HT-29 (cell line): ENCODE results near the gene RNFT2. TPM values are rescaled to one million over a fixed set of nuclear protein-coding genes. Genes with fewer than 3 reads are reported as not detected.

Experiments
- DNase-seq: peaks from one replicate; pipeline ENCODE4 v3.0.0-alpha.2; 2015; ENCODE audit warnings: low spot score
- total RNA-seq: library from RNA; depleted of rRNA; stranded (reverse); fragments of >200 nt; shearing (Covaris generic); gene quantifications from 2 replicates; pipeline ENCODE4 v1.2.3, GENCODE V29; 2014; rRNA removed

Gene RNFT2, protein sequence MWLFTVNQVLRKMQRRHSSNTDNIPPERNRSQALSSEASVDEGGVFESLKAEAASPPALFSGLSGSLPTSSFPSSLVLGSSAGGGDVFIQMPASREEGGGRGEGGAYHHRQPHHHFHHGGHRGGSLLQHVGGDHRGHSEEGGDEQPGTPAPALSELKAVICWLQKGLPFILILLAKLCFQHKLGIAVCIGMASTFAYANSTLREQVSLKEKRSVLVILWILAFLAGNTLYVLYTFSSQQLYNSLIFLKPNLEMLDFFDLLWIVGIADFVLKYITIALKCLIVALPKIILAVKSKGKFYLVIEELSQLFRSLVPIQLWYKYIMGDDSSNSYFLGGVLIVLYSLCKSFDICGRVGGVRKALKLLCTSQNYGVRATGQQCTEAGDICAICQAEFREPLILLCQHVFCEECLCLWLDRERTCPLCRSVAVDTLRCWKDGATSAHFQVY
- total RNA-seq, result 11.3 and 16.2 TPM in 2 replicates

DNA sequence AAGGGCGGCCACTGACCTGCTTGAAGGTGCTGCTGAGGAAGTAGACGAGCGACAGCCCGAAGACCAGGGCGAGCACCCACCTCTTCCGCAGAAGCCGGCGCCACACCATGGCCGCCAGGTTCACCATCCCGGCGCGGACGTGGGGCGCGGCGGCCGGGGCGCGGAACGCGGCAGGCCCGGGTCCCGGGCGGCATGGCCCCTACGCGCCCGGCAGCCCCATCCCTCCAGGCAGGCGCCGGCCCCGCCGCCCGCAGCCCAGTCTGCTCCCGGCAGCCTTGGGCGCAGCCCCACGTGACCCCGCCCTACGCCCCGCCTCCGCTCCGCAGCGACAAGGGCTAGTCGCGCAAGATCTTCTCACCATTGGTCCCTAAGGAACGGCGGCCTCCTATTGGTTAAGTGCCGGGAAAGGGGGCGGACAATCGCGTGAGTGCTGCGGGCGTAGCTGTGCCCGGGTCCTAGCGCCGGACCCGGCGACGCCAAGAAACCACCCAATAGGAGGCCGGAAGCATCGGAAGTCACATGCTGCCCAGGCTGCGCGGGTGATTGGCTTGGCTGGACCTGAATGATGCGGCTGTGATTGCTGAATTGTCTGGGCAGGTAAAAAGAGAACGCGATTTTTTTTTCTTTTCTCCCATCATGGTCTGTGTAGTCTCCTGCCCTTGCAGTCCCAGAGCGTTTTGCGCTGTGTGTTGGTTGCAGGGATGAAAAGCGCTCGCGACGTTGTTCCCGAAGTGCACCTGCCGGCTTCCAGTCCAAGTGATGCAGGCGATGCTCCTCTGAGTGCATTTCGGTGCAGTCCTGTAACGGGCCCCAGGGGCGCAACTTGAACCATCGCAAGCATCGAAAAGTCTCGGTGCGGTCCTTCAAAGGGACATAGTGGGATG is at the start of gene RNFT2, which contains the start of gene SPRING1:
RNFT2 (plus strand) TSS at position 542 of the 884 bp plus-strand sequence. CDS start 2,183 bp downstream, outside the sequence.
SPRING1 (minus strand) TSS at position 296 of the 884 bp plus-strand sequence; CDS start at position 127, 169 bp downstream.
- DNase-seq, result peak; percentile 97

DNA sequence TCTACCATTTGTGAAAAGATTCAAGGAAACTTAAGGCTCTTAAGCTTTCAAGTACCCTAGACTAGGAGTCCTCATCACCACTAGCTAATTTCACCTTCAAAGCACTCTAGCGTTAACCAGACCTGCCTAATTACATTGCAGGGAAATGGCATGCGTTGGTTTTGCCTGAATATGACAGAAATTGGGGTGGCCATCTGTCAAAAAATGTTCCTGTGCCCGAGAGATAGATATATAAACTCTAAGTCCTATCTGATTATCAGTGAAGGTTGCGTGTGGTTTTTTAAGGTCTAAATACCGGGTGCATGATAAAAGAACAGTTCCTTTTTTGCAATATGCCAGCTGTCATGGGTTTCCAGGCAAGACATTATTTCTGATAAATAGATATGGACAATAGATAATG is 48.6 kb upstream of the RNFT2 start:
- DNase-seq, result no peak

DNA sequence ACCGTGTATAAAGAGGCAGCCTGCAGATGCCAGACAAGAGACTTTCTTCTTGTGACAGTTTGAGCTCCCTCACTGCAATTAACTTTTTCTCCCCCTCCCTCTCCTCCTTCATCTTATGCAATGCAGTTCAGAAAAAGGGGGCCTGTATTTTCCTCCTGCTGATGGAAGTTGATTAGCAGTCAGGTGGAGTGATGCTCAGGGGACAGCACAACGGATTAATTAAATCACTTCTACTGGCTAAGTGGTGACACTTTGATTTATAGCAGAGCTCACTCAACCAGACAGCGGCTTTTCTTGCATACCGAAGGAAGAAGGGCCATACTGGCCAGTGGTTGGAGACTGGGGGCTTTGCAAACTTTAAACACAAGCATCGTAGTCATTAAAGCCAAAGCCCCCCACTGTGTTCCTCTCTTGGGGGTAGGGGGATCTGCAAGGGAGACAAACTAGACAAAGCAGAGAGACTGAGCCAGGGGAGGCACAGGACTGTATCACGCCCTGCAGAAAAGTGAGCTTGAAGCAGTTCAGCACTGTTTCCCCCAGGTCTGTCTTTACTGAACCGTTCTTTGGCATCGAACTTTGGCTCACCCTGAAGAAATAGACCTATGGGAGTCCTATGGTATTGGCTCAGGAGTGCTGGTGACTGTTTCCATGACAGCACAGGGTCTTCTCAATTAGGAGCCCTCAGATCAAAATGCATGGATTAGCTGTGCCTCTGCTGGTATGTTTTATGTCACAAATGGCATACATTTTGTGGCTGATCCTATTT is 48.0 kb upstream of the RNFT2 start:
- no peak for DNase-seq

DNA sequence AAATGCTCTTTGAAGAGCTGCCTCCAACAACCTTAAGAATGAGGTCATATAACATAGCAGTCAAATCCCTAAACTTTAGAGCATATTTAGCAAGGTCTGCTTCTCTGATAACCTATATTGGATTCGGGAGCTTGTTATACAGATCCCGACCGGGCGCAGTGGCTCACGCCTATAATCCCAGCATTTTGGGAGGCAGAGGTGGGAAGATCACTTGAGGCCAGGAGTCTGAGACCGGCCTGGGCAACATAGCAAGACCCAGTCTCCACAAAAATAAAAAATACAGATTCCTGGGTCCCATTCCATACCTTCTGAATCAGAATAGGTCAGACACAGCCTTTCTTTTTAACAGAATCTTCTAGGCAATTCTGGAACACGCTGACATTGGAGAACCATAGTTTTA is 46.9 kb upstream of the RNFT2 start:
- DNase-seq, result no peak

DNA sequence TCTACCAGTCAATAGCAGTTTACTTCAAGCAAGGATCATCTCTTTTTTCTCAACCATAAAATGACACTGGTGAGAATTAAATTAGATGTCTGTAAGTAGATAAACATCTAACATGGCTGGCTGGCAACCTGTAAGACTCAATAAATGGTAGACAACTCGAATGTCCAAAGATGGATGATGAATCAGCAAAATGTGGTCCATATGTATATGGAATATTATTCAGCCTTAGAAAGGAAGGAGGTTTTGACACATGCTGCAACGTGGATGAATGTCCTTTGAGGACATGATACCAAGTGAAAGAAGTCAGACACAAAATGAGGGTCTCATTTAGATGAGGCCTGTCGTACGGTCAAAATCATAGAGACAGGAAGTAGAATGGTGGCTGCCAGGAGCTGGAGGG is 46.5 kb upstream of the RNFT2 start:
- no peak for DNase-seq

DNA sequence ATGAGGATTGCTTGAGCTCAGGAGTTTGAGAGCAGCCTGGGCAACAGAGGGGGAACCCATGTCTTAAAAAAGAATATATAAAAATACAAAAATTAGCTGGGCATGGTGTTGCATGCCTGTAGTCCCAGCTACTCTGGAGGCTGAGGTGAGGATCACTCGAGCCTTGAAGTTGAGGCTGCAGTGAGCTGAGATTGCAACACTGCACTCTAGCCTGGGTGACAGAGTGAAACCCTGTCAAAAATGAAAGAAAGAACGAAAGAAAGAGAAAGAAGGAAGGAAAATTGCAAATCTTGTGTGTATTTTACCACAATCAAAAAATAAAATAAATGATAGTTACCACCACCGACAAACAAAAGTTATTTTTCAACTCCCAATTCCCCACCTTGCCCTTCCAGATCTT is 45.5 kb upstream of the RNFT2 start:
- no peak for DNase-seq

DNA sequence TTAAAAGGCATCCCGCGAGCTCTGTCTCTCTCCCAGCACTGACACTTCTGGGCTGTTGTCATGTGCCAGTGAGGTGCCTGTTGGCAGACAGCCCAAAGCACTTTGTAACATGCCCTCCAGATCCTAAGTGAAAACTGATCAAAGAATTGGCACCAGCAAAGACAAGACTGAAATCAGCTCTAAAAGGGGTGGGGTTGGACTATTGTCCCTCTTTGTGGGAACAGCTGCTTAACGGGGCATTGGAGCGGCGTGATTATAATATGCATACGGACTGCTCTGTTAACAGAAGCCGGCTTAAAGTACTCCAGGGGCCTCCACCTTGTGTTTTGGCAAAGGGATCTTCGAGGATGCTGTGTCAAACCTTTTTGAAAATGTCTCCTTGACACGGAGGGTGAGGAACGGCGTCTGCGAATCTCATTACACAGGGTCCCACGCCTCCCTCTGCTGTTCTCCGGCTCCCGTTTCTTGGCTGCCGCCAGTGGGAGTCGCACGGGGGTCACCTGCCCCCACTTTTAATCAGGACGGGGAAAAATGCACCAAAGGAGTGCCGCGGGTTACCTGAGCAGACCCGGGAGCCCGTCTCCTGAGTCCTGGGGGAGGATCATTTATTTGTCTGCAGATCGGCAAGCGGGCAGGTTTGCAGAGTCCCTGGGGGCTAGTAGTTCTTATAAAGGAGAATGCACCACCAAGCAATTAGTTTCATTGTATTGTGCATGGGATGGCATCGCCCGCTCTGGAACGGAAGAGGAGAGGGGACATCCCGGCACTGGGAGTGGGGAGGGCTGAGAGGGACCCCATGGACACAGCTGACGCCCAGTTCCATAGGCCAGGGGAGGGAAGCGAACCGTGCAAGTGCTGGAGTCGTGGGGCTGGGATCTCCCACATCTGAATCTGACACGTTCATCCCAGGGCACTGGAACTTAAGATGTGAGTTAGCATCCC is 44.6 kb upstream of the RNFT2 start:
- no peak for DNase-seq

DNA sequence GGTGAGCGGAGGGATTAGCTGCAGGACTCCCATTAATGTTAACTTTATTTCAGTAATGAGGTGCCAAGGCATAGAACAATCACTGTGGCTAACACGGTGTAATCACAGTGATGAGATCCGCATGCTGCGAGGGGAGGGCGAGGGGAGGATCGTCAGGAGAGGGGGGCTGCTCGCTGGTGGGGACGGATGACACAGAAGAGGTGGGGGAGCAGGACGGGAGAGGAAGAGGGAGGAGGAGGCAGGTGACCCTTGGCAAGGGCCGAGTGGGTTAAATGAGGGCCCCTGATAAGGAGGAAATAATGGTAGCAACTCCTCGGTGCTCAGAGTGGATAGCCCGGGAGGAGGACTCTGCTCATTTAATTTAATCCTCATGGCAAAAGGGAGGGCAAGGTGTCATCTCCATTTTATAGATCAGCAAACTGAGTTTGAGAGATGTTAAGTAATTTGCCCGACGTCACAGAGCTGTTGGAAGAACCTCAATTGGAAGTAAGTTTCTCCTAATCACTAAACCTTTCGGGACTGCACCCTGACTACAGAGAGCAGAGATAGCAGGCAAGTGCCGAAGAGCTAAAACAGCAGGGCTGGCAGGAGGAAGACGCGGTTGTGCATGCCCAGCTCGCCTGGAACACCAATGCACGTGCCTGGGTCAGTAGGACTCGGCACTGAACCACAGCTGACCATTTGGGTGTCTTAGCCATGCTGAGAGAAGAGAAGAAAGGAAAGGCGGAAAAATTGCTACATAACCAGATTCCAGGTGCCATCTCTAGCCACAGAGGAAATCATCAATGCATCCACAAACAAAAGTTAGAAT is 43.3 kb upstream of the RNFT2 start:
- no peak for DNase-seq

DNA sequence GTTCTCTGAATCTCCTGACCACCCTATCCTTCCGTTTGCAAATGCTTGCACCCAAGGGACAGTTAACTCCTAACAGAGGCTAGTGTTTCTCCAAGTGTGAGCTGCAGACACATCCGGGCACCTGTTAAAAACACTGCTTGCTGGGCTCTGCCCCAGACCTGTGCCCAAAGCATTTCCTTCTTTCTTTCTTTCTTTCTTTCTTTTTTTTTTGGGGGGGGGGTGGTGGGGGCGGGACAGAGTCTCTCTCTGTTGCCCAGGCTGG is 42.7 kb upstream of the RNFT2 start:
- no peak for DNase-seq

DNA sequence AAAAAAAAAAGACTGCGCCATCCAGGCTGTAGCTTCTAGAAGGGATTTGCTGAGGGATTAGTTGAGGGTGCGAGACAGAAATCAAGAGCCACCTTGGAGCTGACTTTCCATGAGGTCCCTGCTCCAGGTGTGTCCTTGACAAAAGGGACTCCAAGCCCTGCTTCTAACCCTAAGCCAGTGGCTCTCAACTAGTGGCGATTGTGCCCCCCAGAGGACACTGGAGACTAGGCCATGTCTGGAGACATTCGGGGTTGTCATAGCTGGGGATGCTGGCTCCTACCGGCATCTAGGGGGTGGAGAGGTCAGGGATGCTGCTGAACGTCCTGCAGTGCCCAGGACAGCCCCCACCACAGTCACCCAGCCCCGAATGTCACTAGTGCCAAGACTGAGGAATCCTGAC is 40.8 kb upstream of the RNFT2 start:
- peak; percentile 38 for DNase-seq

DNA sequence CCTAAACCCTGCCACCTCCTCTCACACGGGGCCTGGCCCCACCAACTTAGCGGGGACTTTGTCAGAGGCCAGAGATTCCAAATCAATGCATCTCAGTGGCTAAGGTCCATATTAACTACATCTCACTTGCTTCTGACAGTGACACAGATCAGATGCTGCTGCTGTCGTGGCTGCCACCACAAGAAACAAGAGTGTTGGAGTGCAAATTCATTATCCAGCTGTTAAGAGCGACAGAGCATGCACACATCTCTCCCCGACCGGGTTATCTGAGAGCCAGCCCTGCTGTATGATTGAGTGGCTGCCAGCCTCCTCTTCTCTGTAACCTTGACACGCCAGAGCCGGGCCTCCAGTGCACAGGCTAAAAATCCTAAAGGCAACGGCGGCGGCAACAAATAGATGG is 40.4 kb upstream of the RNFT2 start:
- peak; percentile 40 for DNase-seq

DNA sequence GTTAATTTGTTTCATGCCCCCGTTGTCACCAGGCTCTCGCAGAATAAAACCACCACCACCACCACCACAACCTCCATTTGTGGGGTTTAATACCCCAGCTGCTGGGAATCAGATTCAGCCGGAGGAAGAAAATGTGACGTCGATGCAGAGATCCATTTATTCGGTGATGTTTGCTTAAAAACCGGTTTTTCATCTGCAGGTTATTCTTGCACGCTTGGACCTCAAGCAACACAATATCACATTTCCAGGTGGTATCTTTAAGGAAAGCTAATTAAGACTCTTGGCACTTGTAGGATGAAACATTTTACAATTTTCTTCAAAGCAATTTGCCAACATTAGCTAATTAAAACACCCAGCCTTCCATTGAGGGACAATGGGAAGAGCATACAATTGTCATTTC is 40.0 kb upstream of the RNFT2 start:
- DNase-seq, result peak; percentile 58

DNA sequence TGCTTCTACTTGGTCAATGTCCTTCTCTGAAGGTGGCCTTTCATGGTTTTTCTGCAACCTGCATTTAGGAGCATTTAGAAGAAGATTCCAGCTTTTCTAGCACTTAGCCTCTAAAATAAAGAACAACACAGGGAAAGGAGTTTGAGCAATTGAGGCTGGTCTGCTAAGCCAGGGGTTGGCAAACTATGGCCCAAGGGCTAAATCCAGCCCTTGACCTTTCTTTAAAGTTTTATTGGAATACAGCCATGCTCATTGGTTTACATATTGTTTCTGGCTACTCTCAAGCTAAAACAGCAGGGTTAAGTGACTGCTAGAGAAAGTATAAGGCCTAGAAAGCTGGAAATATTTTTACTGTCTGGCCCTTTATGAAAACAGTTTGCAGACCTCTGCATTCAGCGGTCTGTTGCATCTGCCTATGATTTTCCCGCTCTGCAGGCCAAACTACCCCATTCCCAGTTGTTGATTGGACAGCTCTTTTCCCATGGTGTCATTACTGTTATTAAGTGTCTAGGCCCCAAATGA is 39.5 kb upstream of the RNFT2 start:
- no peak for DNase-seq

DNA sequence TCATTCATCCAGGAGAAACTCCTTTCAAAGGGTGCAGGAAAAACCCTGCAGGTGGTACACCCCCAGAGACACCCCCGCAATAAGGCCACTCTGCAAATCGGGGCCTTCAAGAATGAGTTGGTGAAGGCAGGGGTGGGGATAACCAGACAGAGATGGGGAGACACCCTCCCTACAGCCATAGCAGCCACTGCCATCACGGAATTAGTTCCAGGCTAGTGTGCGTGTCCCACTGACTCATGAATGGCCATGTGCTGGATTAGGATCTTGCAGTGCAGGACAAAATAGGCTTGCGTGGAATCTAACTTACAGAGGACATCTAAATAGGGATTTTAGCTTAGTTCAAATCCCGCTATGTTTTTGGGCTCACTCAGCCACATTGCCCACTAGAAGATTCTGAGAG is 38.0 kb upstream of the RNFT2 start:
- DNase-seq, result no peak

DNA sequence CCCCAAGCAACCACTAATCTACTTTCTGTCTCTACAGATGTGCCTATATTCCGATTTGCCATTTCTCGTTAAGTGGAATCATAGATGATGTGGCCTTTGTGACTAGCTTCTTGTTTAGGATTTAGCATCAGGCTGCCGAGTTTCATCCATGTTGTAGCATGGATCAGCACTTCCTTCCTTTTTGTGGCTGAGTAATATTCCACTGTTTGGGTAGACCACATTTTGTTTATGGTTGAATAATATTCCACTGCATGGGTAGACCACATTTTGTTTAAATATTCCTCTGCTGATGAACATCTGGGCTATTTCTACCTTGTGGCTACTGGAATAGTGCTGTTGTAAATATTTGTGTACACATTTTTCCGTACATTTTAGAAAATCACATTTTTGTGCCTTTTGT is 36.7 kb upstream of the RNFT2 start:
- no peak for DNase-seq

DNA sequence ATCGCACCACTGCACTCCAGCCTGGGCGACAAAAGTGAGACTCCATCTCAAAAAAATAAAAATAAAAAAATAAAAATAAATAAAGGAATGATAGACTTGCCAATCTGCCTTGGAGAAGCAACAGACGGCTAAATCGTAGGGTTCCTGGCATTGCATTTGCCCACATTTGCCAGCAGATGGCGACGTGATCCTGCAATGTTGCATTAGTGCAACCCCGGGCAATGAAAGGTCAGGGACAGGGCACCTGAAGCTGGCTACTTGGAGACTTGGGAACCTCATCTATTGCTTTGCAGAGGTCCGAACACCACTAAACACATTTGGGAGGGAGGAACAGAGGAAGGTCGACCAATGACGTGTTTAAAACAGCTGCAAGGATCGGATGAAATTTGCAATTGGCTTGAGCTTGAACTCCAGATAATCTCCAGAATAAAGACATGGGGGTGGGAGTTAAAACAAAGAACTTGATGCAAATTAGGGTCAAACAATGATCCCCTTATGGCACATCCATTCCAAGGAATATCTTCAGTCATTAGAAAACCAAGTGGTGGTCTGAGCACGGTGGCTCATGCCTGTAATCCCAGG is 34.8 kb upstream of the RNFT2 start:
- DNase-seq, result peak; percentile 80

DNA sequence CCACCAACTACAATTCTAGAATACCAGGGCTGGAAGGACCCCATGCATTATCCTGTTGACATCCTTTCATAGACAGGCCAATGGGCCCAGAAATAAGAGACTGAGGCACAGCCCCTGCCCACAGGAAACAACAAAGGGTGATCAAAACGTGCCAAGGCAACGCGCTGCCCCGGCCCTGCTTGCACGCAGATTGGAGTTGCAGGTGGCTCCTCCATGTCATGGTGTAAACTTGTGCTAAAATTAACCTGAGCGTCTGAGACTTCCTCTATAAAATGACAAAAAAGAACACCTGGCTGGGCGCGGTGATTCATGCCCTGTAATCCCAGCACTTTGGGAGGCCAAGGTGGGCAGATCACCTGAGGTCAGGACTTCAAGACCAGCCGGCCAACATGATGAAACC is 30.4 kb upstream of the RNFT2 start:
- no peak for DNase-seq

DNA sequence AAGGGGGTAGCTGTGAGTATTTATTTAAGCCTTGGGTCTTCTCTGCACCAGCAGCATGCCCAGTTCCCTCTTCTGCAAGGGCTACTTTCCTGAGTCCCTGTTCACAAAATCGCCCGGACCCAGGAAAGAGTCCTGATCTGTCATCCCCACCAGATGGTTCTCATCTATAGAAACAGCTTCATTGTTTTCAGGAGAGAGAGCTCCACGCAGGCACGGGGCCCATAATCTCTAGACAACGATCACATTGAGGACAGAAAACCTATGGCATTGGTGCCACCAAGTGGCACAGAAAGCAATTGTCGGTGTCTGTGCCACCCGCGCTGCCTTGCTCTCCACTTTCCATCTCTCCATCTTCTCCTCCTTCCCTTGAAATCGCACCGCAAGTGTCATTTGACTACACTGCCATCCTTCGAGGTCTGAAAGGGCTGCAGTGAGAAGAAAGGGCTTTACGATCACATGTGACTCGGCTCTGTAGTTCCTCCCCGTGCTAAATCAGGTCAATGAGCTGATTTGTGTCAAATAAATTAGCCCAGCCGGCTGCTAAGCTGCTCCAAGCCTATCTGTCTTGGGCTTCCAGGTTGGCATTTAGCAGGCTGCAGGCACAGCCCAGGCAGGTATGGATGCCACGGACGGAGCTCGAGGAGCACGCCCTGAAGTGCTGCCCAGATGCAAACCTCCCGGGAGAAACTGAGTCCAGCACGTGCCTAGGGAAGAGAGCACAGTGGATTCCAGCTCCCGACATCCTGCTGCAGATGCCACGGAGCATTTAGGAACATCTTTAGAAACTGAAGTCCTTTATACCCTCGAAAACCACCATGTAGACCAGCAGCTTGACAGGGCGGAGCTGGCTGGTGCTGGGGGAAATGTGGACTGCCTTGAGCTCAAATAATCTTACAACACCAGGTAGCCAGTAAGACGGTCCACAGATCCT is 29.0 kb upstream of the RNFT2 start:
- peak; percentile 79 for DNase-seq
